ENCODE results near the gene RAP1GAP2.

DNA sequence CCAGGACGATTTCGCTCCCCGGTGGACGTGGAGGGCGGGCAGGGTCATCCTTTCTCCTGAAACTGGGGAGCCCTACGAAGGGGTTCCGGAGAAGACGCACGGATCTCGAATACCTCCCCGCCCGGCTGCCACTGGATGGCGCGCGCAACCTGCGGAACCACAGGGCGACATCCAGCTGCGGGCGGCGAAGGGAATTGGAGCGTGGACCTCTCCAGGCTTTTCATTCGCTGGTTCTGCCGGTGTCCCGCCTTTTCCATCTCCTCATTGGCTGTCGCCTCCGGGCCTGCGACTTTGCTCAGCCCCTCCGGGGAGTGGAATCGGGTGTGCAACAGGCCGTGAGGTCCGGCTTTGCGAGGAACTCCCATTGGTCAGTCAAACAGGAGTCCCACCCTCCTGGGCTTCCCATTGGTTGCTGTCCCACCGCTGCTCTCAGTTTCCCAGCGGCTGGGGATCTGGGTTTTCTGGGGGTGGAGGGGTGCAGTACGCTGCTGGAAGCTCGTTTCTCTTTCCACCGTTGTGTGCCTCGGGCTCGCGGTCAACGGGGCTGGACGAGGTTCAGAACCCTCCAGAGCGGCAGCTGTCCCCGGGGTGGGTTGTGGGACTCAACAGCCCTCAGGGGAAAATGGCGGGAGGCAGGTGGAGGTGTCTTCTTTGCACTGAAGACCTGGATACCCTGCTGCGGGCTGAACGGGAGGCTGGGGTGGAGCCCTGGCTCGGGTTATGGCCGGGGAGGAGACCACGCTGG lies 252.7 kb downstream of the RAP1GAP2 start:
- TF ChIP-seq, protein P1, sequence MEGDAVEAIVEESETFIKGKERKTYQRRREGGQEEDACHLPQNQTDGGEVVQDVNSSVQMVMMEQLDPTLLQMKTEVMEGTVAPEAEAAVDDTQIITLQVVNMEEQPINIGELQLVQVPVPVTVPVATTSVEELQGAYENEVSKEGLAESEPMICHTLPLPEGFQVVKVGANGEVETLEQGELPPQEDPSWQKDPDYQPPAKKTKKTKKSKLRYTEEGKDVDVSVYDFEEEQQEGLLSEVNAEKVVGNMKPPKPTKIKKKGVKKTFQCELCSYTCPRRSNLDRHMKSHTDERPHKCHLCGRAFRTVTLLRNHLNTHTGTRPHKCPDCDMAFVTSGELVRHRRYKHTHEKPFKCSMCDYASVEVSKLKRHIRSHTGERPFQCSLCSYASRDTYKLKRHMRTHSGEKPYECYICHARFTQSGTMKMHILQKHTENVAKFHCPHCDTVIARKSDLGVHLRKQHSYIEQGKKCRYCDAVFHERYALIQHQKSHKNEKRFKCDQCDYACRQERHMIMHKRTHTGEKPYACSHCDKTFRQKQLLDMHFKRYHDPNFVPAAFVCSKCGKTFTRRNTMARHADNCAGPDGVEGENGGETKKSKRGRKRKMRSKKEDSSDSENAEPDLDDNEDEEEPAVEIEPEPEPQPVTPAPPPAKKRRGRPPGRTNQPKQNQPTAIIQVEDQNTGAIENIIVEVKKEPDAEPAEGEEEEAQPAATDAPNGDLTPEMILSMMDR (IDR thresholded peaks at IDR 0.05; ENCODE audit: borderline replicate concordance, extremely low read depth, low read length, poor library complexity, severe bottlenecking) = peak; percentile 63
- TF ChIP-seq EZH2 (IDR thresholded peaks at IDR 0.05; ENCODE audit: borderline replicate concordance, low read depth, low read length, severe bottlenecking) = peak; percentile 81

All from DND-41 (cell line).